DND-41 (cell line): ENCODE data around the gene DVL1.

Experiments
- EZH2 ChIP-seq: IDR thresholded peaks from 3 replicates; pipeline ENCODE4 v1.6.1; 2012; ENCODE audit warnings: borderline replicate concordance, low read depth, mild to moderate bottlenecking, moderate library complexity, low read length, inconsistent platforms; ENCODE audit not compliant: severe bottlenecking
- TF ChIP-seq, protein P1 (sequence below): IDR thresholded peaks from 2 replicates; pipeline ENCODE4 v1.5.1; 2012; ENCODE audit warnings: borderline replicate concordance, low read length, moderate library complexity, mild to moderate bottlenecking; ENCODE audit not compliant: poor library complexity, severe bottlenecking; ENCODE audit errors: extremely low read depth

- TF ChIP-seq, protein P1, sequence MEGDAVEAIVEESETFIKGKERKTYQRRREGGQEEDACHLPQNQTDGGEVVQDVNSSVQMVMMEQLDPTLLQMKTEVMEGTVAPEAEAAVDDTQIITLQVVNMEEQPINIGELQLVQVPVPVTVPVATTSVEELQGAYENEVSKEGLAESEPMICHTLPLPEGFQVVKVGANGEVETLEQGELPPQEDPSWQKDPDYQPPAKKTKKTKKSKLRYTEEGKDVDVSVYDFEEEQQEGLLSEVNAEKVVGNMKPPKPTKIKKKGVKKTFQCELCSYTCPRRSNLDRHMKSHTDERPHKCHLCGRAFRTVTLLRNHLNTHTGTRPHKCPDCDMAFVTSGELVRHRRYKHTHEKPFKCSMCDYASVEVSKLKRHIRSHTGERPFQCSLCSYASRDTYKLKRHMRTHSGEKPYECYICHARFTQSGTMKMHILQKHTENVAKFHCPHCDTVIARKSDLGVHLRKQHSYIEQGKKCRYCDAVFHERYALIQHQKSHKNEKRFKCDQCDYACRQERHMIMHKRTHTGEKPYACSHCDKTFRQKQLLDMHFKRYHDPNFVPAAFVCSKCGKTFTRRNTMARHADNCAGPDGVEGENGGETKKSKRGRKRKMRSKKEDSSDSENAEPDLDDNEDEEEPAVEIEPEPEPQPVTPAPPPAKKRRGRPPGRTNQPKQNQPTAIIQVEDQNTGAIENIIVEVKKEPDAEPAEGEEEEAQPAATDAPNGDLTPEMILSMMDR, result no peak
- TF ChIP-seq EZH2, result no peak
These were observed 50.1 kb downstream of the DVL1 start for GRCh38 chr1:1298861-1299685.
